ENCODE results near the gene MX2. TPM values are rescaled to one million over a fixed set of nuclear protein-coding genes. Genes with fewer than 3 reads are reported as not detected.
"Not testable (repeated sequence)": the region's sequence is repeated elsewhere in the genome, so short reads cannot be mapped to it uniquely, and the experiment has no call there.

MX2 gene
- total RNA-seq, result 10 to 100 TPM in 1 of 2 donors, 1 to 10 TPM in 1; 2.3 to 12.2 TPM

GRCh38 chr21:41361786-41362604 is at the start of gene MX2:
Gene MX2 (plus strand): TSS chr21:41362027. CDS start chr21:41376907, 14,880 bp downstream.
- H3K4me3 ChIP-seq, result no peak within 1 kb of the TSS
- peak in 3 of 4 donors; percentile 20 to 71 (median 34) for DNase-seq
- peak within 1 kb of the TSS; percentile 3 to 80 (median 46) for H3K27ac ChIP-seq
- intact Hi-C loops (cut with DNase I), result loop anchor here (10.0 kb wide), 1 partner anchor 67 kb away; no protein-coding TSS in a partner anchor
- H3K27me3 ChIP-seq, result no peaks in the 10 kb centered on the region
- 51 to 68% methylated on average over 24 of the region's 24 CpGs for WGBS, 2 donors
- TF ChIP-seq POLR2A (IDR thresholded peaks at IDR 0.05), result peak in 2 of 3 donors; percentile 28 to 59
- no peak for TF ChIP-seq CTCF (IDR thresholded peaks at IDR 0.05)
- H3K36me3 ChIP-seq (replicated peaks in 1 of 2; ENCODE audit: insufficient read depth in 1 of 2, low read depth in 2 of 2), result no peaks in the 10 kb centered on the region
- H3K4me1 ChIP-seq, result peaks cover 21% of the 10 kb centered on the region
- H3K9me3 ChIP-seq, result no peaks in the 10 kb centered on the region
- peak; percentile 25 for ATAC-seq

- ATAC-seq; H3K9me3 ChIP-seq; H3K36me3 ChIP-seq (replicated peaks in 1 of 2; ENCODE audit: insufficient read depth in 1 of 2, low read depth in 2 of 2); DNase-seq; H3K27me3 ChIP-seq; intact Hi-C loops (cut with DNase I); H3K4me3 ChIP-seq; H3K27ac ChIP-seq: not testable (repeated sequence)
- WGBS, 2 donors, result 95 to 96% methylated on average over 4 to 6 of the region's 8 CpGs
- H3K4me1 ChIP-seq, result peaks cover 28% of the 10 kb centered on the region
These were observed 48.3 kb upstream of the MX2 start for GRCh38 chr21:41313285-41314164.

GRCh38 chr21:41315726-41316125 is 46.1 kb upstream of the MX2 start:
- WGBS, 2 donors, result 78 to 90% methylated on average over 6 of the region's 6 CpGs
- H3K27ac ChIP-seq, result peak overlapping the region; percentile 85 to 95 (median 92)
- DNase-seq, result no peak
- H3K27me3 ChIP-seq, result no peaks in the 10 kb centered on the region
- peaks cover 0 to 4% (median 0%) of the 10 kb centered on the region in 3 donors for H3K9me3 ChIP-seq
- no peaks in the 10 kb centered on the region for H3K36me3 ChIP-seq (replicated peaks in 1 of 2; ENCODE audit: insufficient read depth in 1 of 2, low read depth in 2 of 2)
- peaks cover 42% of the 10 kb centered on the region for H3K4me1 ChIP-seq
- TF ChIP-seq CTCF (IDR thresholded peaks at IDR 0.05), result no peak
- ATAC-seq, result no peak
- no peak overlapping the region for H3K4me3 ChIP-seq
- intact Hi-C loops (cut with DNase I), result no loop called here

- H3K9me3 ChIP-seq, result peaks cover 0 to 4% (median 0%) of the 10 kb centered on the region in 3 donors
- DNase-seq (peak; percentile 80 to 90 (median 84)), ATAC-seq (peak; percentile 92)
- H3K27ac ChIP-seq, result peak within 1 kb of the TSS; percentile 85 to 95 (median 92)
- WGBS, 2 donors, result 3 to 8% methylated on average over 15 to 51 of the region's 55 CpGs
- H3K4me1 ChIP-seq, result peaks cover 49% of the 10 kb centered on the region
- no peaks in the 10 kb centered on the region for H3K27me3 ChIP-seq
- H3K4me3 ChIP-seq, result peak within 1 kb of the TSS; percentile 44 to 53
- intact Hi-C loops (cut with DNase I), result no loop called here
- TF ChIP-seq CTCF (IDR thresholded peaks at IDR 0.05), result peak in 2 of 7 experiments; percentile 3 to 5
- TF ChIP-seq POLR2A (IDR thresholded peaks at IDR 0.05), result peak; percentile 41 to 81 (median 65)
- H3K36me3 ChIP-seq (replicated peaks in 1 of 2; ENCODE audit: insufficient read depth in 1 of 2, low read depth in 2 of 2), result no peaks in the 10 kb centered on the region
These were observed 45.4 kb upstream of the MX2 start, which contains the start of gene FAM3B for GRCh38 chr21:41316200-41317062. Gene FAM3B (plus strand): TSS chr21:41316801. CDS start chr21:41316880, 79 bp downstream.

All from body of pancreas (tissue), 4 donors.